ENCODE data around the gene SPOCK2. TPM values are rescaled to one million over a fixed set of nuclear protein-coding genes. Genes with fewer than 3 reads are reported as not detected.

SPOCK2 gene
- total and polyA plus RNA-seq, 2 of the 4 experiments (the other 2 are of a cell fraction) = 0.02 TPM; not detected in 1

GRCh38 chr10:72079356-72079755 lies 9.0 kb downstream of the SPOCK2 start:
- H3K9ac ChIP-seq (ENCODE audit: low read depth, low read length) = no peak overlapping the region
- in situ Hi-C loops (cut with MboI; ENCODE audit: low sequenced_read_pairs) (no loop called here), intact Hi-C loops (cut with micrococcal nuclease) (no loop called here), dilution Hi-C loops (cut with HindIII; ENCODE audit: low sequenced_read_pairs, unreplicated experiment) (no loop called here)
- CTCF ChIA-PET = no interaction called here
- no peak overlapping the region for H4K91ac ChIP-seq (ENCODE audit: insufficient read depth, low read depth, low read length)
- H3K4me2 ChIP-seq (ENCODE audit: low read depth, low read length) = no peak overlapping the region
- no peak overlapping the region for H2BK15ac ChIP-seq (ENCODE audit: low read depth, low read length)
- H3K4ac ChIP-seq (ENCODE audit: low read depth, low read length) = no peak overlapping the region
- H3K56ac ChIP-seq (ENCODE audit: extremely low read depth, insufficient read depth, low read length) = no peak overlapping the region; the same call in 1 of the 2 replicates
- no peaks in the 10 kb centered on the region for H3K4me1 ChIP-seq (ENCODE audit: control insufficient read depth, insufficient read depth, low read length)
- H4K5ac ChIP-seq (ENCODE audit: low read depth, low read length) = no peak overlapping the region
- WGBS, 2 experiments (ENCODE audit: extremely low coverage in 2 of 2, insufficient read length in 1 of 2) = 77% methylated on average over 4 of the region's 5 CpGs; no CpG with 5 or more reads in 1 of the 2 experiments
- no peaks in the 10 kb centered on the region for H3K36me3 ChIP-seq (ENCODE audit: control insufficient read depth, insufficient read depth, low read length)
- no peak overlapping the region for H2AK5ac ChIP-seq (ENCODE audit: low read depth, low read length)
- no peak overlapping the region for H4K8ac ChIP-seq (ENCODE audit: low read depth in 2 of 2, low read length in 2 of 2)
- no peaks in the 10 kb centered on the region for H3K79me1 ChIP-seq (ENCODE audit: low read depth in 1 of 2, low read length in 2 of 2)
- TF ChIP-seq MAZ (IDR thresholded peaks at IDR 0.05; ENCODE audit: borderline replicate concordance, low read depth, low read length) (no peak), USF2 (IDR thresholded peaks at IDR 0.05; ENCODE audit: low read depth, low read length) (no peak), NFE2L2 (IDR thresholded peaks at IDR 0.05; ENCODE audit: low read depth, low read length) (no peak), RAD21 (IDR thresholded peaks at IDR 0.05; ENCODE audit: low read length) (no peak), CHD1 (IDR thresholded peaks at IDR 0.05; ENCODE audit: low read depth, low read length) (no peak), ELK1 (IDR thresholded peaks at IDR 0.05; ENCODE audit: borderline replicate concordance, low read depth, low read length) (no peak), SMC3 (IDR thresholded peaks at IDR 0.05; ENCODE audit: low read depth, low read length) (no peak), BHLHE40 (IDR thresholded peaks at IDR 0.05; ENCODE audit: low read depth, low read length) (no peak), RFX5 (IDR thresholded peaks at IDR 0.05; ENCODE audit: low read depth, low read length) (no peak), CTCF (conservative IDR thresholded peaks at IDR 0.05; ENCODE audit: low read depth, low read length) (no peak), RCOR1 (IDR thresholded peaks at IDR 0.05; ENCODE audit: insufficient replicate concordance, low read length) (no peak), MAFK (IDR thresholded peaks at IDR 0.05; ENCODE audit: low read depth, low read length) (no peak), POLR2A (IDR thresholded peaks at IDR 0.05; ENCODE audit: low read depth, low read length) (no peak), MXI1 (IDR thresholded peaks at IDR 0.05; ENCODE audit: borderline replicate concordance, low read depth, low read length) (no peak), CEBPB (IDR thresholded peaks at IDR 0.05; ENCODE audit: low read depth, low read length) (no peak), FOS (IDR thresholded peaks at IDR 0.05; ENCODE audit: low read depth, low read length) (no peak)
- no TSS peak for BruUV-seq (replicated peaks)
- H3K9me3 ChIP-seq (ENCODE audit: control insufficient read depth, insufficient read depth, low read length) = no peaks in the 10 kb centered on the region
- H3K27ac ChIP-seq (ENCODE audit: insufficient read depth, low read length) = no peak overlapping the region
- no peaks in the 10 kb centered on the region for H3K9me1 ChIP-seq (ENCODE audit: insufficient read depth, low read length)
- peaks cover 58% of the 10 kb centered on the region for H3K27me3 ChIP-seq (ENCODE audit: control insufficient read depth, insufficient read depth, low read length)
- no peaks in the 10 kb centered on the region for H4K20me1 ChIP-seq (ENCODE audit: insufficient read depth, low read length)
- H3K23ac ChIP-seq (ENCODE audit: low read depth, low read length) = no peak overlapping the region
- H3K18ac ChIP-seq (ENCODE audit: low read depth, low read length) = no peak overlapping the region
- H3K14ac ChIP-seq (replicated peaks; ENCODE audit: low read depth, low read length) = no peak overlapping the region
- no peak for DNase-seq
- POLR2A ChIA-PET (ENCODE audit: unreplicated experiment) = no interaction called here
- no peak overlapping the region for H2AK9ac ChIP-seq (replicated peaks; ENCODE audit: low read depth, low read length, poor library complexity)
- no peak overlapping the region for H3K4me3 ChIP-seq (ENCODE audit: insufficient read depth, low read depth, low read length)
- no peak for ATAC-seq (ENCODE audit: low read depth)
- no peak overlapping the region for H2BK5ac ChIP-seq (ENCODE audit: low read depth, low read length, poor library complexity, severe bottlenecking)
- no peak overlapping the region for H2BK120ac ChIP-seq (ENCODE audit: low read depth, low read length)
- H2AFZ ChIP-seq (replicated peaks; ENCODE audit: low read length, poor library complexity) = no peak overlapping the region
- no peak overlapping the region for H2BK20ac ChIP-seq (ENCODE audit: low read depth, low read length)
